HepG2 (cell line): ENCODE measurements around the gene NUAK2. TPM values are rescaled to one million over a fixed set of nuclear protein-coding genes. Genes with fewer than 3 reads are reported as not detected.
A peak's percentile ranks its signal among the peaks of the same experiment; 100 is the strongest.

Source experiments
- CEBPG ChIP-seq: IDR thresholded peaks from 2 replicates; pipeline ENCODE4 v1.6.1; 2016
- FOXA3 ChIP-seq: IDR thresholded peaks from 2 replicates; pipeline ENCODE4 v1.6.1; 2016; ENCODE audit warnings: missing genetic modification reagents, missing compliant biosample characterization
- FOXP1 ChIP-seq, 2 experiments: fragments of 450-650 bp in 1 of 2; IDR thresholded peaks; 2 replicates each; pipeline ENCODE4 v1.6.1; 2017 to 2018; ENCODE audit warnings: antibody characterized with exemption in 1 of 2
- HNF4A ChIP-seq: sonication (generic); formaldehyde crosslinking; IDR thresholded peaks from 2 replicates; pipeline ENCODE4 v1.4.0; 2020; ENCODE audit warnings: missing genetic modification reagents
- PAF1 ChIP-seq: IDR thresholded peaks from 2 replicates; pipeline ENCODE4 v1.6.1; 2016; ENCODE audit warnings: missing genetic modification reagents, missing compliant biosample characterization
- PCBP1 ChIP-seq: fragments of 200-400 bp; formaldehyde crosslinking; IDR thresholded peaks from 2 replicates; pipeline ENCODE4 v1.6.1; 2017; ENCODE audit warnings: mild to moderate bottlenecking, low read depth, low read length, borderline replicate concordance
- SRSF1 ChIP-seq: fragments of 200-400 bp; formaldehyde crosslinking; optimal IDR thresholded peaks from 2 replicates; pipeline ENCODE3; 2017; ENCODE audit warnings: mild to moderate bottlenecking, low read depth, low read length, moderate library complexity
- ZNF350 ChIP-seq: sonication (generic); formaldehyde crosslinking; IDR thresholded peaks from 2 replicates; pipeline ENCODE4 v1.4.0; 2020; ENCODE audit warnings: mild to moderate bottlenecking, low read depth, missing genetic modification reagents, borderline replicate concordance
- ZNF567 ChIP-seq: sonication (generic); formaldehyde crosslinking; IDR thresholded peaks from 2 replicates; pipeline ENCODE4 v1.8.1; 2023; ENCODE audit warnings: mild to moderate bottlenecking, missing genetic modification reagents, borderline replicate concordance
- polyA plus RNA-seq, 8 experiments: library from polyadenylated mRNA; depleted of rRNA in 3 of 8; stranded (reverse) in 7 of 8; unstranded in 1 of 8; fragments of >200 nt; fragmentation: Illumina TruSeq in 4 of 8; extraction: Trizol in 4 of 8; gene quantifications; 2 replicates each; pipeline versions ENCODE4 v1.2.1 to v1.2.3, GENCODE V29; 2011 to 2016; ENCODE audit warnings: low read depth in 4 of 8, missing spikeins in 1 of 8, mixed read lengths in 1 of 8; ENCODE audit not compliant: insufficient read depth in 1 of 8
- total RNA-seq, 5 experiments: library from RNA; depleted of rRNA; stranded (reverse); fragments of >200 nt; fragmentation: Illumina TruSeq; extraction: Trizol; gene quantifications; 2 replicates each; pipeline ENCODE4 v1.2.3, GENCODE V29; 2016; ENCODE audit warnings: low read depth in 1 of 5
- TF ChIP-seq, protein P1 (sequence below): sonication (generic); formaldehyde crosslinking; IDR thresholded peaks from 2 replicates; pipeline ENCODE4 v1.5.0; 2020; ENCODE audit warnings: mild to moderate bottlenecking, missing genetic modification reagents
- TF ChIP-seq, protein P2 (sequence below): sonication (generic); formaldehyde crosslinking; IDR thresholded peaks from 2 replicates; pipeline ENCODE4 v1.9.0; 2022; ENCODE audit warnings: missing genetic modification reagents, mild to moderate bottlenecking, borderline replicate concordance
- TF ChIP-seq, protein P3 (sequence below): sonication (generic); formaldehyde crosslinking; IDR thresholded peaks from 2 replicates; pipeline ENCODE4 v1.8.1; 2022; ENCODE audit warnings: low read depth, mild to moderate bottlenecking, missing genetic modification reagents
- TF ChIP-seq, protein P4 (sequence below): sonication (generic); formaldehyde crosslinking; IDR thresholded peaks from 2 replicates; pipeline ENCODE4 v1.5.1; 2020; ENCODE audit warnings: missing genetic modification reagents, mild to moderate bottlenecking, borderline replicate concordance
- TF ChIP-seq, protein P5 (sequence below): sonication (generic); formaldehyde crosslinking; IDR thresholded peaks from 2 replicates; pipeline ENCODE4 v1.4.0; 2020; ENCODE audit warnings: mild to moderate bottlenecking, low read depth, missing genetic modification reagents
- TF ChIP-seq, protein P6 (sequence below): sonication (generic); formaldehyde crosslinking; IDR thresholded peaks from 2 replicates; pipeline ENCODE4 v1.5.1; 2020; ENCODE audit warnings: missing genetic modification reagents, mild to moderate bottlenecking, borderline replicate concordance

NUAK2 gene
- total and polyA plus RNA-seq, 2 of the 13 experiments (the other 11 are each of a cell fraction or from before 2014, with no cell fraction given): 0.75 to 1.1 TPM

- TF ChIP-seq, protein P1, sequence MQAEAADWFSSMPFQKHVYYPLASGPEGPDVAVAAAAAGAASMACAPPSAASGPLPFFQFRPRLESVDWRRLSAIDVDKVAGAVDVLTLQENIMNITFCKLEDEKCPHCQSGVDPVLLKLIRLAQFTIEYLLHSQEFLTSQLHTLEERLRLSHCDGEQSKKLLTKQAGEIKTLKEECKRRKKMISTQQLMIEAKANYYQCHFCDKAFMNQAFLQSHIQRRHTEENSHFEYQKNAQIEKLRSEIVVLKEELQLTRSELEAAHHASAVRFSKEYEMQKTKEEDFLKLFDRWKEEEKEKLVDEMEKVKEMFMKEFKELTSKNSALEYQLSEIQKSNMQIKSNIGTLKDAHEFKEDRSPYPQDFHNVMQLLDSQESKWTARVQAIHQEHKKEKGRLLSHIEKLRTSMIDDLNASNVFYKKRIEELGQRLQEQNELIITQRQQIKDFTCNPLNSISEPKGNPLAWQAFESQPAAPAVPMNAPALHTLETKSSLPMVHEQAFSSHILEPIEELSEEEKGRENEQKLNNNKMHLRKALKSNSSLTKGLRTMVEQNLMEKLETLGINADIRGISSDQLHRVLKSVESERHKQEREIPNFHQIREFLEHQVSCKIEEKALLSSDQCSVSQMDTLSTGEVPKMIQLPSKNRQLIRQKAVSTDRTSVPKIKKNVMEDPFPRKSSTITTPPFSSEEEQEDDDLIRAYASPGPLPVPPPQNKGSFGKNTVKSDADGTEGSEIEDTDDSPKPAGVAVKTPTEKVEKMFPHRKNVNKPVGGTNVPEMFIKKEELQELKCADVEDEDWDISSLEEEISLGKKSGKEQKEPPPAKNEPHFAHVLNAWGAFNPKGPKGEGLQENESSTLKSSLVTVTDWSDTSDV (CRISPR knock-in tag): no peak
- TF ChIP-seq FOXP1 (IDR thresholded peaks at IDR 0.05) (no peak), FOXP1 (CRISPR knock-in tag; IDR thresholded peaks at IDR 0.05) (no peak), ZNF567 (CRISPR knock-in tag) (0 out of 2 replicates have a peak, but pooled peaks have one; percentile 71), FOXA3 (peak; percentile 25; the same call in 1 of the 2 replicates), ZNF350 (CRISPR knock-in tag) (no peak; the same call in 1 of the 2 replicates), PCBP1 (peak; percentile 85; the same call in 1 of the 2 replicates), PAF1 (CRISPR knock-in tag) (no peak), CEBPG (CRISPR knock-in tag) (peak; percentile 66), HNF4A (CRISPR knock-in tag) (peak; percentile 65), SRSF1 (no peak)
- TF ChIP-seq, protein P2, sequence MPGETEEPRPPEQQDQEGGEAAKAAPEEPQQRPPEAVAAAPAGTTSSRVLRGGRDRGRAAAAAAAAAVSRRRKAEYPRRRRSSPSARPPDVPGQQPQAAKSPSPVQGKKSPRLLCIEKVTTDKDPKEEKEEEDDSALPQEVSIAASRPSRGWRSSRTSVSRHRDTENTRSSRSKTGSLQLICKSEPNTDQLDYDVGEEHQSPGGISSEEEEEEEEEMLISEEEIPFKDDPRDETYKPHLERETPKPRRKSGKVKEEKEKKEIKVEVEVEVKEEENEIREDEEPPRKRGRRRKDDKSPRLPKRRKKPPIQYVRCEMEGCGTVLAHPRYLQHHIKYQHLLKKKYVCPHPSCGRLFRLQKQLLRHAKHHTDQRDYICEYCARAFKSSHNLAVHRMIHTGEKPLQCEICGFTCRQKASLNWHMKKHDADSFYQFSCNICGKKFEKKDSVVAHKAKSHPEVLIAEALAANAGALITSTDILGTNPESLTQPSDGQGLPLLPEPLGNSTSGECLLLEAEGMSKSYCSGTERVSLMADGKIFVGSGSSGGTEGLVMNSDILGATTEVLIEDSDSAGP: peak; percentile 59; the same call in 1 of the 2 replicates
- TF ChIP-seq, protein P3, sequence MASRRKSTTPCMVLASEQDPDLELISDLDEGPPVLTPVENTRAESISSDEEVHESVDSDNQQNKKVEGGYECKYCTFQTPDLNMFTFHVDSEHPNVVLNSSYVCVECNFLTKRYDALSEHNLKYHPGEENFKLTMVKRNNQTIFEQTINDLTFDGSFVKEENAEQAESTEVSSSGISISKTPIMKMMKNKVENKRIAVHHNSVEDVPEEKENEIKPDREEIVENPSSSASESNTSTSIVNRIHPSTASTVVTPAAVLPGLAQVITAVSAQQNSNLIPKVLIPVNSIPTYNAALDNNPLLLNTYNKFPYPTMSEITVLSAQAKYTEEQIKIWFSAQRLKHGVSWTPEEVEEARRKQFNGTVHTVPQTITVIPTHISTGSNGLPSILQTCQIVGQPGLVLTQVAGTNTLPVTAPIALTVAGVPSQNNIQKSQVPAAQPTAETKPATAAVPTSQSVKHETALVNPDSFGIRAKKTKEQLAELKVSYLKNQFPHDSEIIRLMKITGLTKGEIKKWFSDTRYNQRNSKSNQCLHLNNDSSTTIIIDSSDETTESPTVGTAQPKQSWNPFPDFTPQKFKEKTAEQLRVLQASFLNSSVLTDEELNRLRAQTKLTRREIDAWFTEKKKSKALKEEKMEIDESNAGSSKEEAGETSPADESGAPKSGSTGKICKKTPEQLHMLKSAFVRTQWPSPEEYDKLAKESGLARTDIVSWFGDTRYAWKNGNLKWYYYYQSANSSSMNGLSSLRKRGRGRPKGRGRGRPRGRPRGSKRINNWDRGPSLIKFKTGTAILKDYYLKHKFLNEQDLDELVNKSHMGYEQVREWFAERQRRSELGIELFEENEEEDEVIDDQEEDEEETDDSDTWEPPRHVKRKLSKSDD: peak; percentile 69; the same call in 1 of the 2 replicates
- TF ChIP-seq, protein P4, sequence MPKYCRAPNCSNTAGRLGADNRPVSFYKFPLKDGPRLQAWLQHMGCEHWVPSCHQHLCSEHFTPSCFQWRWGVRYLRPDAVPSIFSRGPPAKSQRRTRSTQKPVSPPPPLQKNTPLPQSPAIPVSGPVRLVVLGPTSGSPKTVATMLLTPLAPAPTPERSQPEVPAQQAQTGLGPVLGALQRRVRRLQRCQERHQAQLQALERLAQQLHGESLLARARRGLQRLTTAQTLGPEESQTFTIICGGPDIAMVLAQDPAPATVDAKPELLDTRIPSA (CRISPR knock-in tag): no peak
- TF ChIP-seq, protein P5, sequence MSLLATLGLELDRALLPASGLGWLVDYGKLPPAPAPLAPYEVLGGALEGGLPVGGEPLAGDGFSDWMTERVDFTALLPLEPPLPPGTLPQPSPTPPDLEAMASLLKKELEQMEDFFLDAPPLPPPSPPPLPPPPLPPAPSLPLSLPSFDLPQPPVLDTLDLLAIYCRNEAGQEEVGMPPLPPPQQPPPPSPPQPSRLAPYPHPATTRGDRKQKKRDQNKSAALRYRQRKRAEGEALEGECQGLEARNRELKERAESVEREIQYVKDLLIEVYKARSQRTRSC (CRISPR knock-in tag): no peak
- TF ChIP-seq, protein P6, sequence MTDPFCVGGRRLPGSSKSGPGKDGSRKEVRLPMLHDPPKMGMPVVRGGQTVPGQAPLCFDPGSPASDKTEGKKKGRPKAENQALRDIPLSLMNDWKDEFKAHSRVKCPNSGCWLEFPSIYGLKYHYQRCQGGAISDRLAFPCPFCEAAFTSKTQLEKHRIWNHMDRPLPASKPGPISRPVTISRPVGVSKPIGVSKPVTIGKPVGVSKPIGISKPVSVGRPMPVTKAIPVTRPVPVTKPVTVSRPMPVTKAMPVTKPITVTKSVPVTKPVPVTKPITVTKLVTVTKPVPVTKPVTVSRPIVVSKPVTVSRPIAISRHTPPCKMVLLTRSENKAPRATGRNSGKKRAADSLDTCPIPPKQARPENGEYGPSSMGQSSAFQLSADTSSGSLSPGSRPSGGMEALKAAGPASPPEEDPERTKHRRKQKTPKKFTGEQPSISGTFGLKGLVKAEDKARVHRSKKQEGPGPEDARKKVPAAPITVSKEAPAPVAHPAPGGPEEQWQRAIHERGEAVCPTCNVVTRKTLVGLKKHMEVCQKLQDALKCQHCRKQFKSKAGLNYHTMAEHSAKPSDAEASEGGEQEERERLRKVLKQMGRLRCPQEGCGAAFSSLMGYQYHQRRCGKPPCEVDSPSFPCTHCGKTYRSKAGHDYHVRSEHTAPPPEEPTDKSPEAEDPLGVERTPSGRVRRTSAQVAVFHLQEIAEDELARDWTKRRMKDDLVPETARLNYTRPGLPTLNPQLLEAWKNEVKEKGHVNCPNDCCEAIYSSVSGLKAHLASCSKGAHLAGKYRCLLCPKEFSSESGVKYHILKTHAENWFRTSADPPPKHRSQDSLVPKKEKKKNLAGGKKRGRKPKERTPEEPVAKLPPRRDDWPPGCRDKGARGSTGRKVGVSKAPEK: no peak
These were observed 20.2 kb downstream of the NUAK2 start (continued) for GRCh38 chr1:205301205-205301821.
